ENCODE results near the gene KDM3A. TPM values are rescaled to one million over a fixed set of nuclear protein-coding genes. Genes with fewer than 3 reads are reported as not detected.

Gene KDM3A
- total and polyA plus RNA-seq, 2 of the 8 experiments (the other 6 are each of a cell fraction or from before 2014, with no cell fraction given), result 15.8 to 29.2 TPM

DNA sequence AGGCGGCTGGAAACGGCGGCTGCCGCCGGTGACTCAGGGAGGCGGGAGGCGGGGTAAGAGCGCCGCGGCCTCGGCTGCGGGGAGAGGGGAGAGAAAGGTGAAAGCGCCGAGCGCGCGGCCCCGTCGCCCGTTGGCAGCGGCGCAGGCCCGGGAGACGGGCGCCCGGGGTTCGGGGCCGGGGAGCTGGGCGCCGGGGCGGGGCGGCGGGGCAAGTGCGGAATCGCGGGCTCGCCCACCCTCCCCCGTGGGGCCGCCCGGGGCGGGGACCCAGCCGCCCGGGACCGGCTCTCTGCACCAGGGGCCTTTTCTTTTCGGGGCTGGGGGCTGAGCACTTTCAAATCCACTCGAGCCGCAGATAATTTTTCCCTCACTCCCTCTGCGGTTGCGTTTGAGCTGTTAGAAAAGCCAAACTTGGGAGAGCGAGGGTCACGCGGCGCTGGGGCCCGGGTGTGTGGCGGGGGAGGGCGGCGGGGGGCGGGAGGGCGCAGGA, 266 bp downstream of the KDM3A start:
- Histone ChIP-seq H3K4ac (replicated peaks; ENCODE audit: insufficient read length, low read depth, low read length) (no peak overlapping the region), H2BK120ac (replicated peaks; ENCODE audit: low read depth, low read length) (no peak overlapping the region), H3K14ac (ENCODE audit: insufficient read length) (no peak overlapping the region), H4K5ac (ENCODE audit: insufficient read length, low read depth, low read length) (no peak overlapping the region), H3K79me2 (ENCODE audit: control insufficient read depth in 1 of 2, insufficient read depth in 2 of 2, low read length in 2 of 2) (peaks cover 3 to 38% of the 10 kb centered on the region in 2 experiments; a peak in 3 of 4 replicates), H2BK15ac (ENCODE audit: low read length) (no peak overlapping the region), H3K4me2 (ENCODE audit: insufficient read depth in 1 of 2, low read depth in 2 of 2, low read length in 2 of 2) (peak overlapping the region in 1 of 2 experiments; percentile 100; a peak in 3 of 4 replicates), H3K18ac (ENCODE audit: extremely low read depth, low read length) (no peak overlapping the region), H2AK5ac (ENCODE audit: low read depth, low read length) (no peak overlapping the region), H3K27ac (ENCODE audit: low read depth, low read length) (no peak overlapping the region), H2BK5ac (ENCODE audit: low read depth, low read length) (no peak overlapping the region), H4K20me1 (replicated peaks in 1 of 2; ENCODE audit: control insufficient read depth in 1 of 2, insufficient read depth in 2 of 2, low read length in 2 of 2) (peaks cover 4 to 9% of the 10 kb centered on the region in 2 experiments), H2BK12ac (ENCODE audit: low read depth, low read length) (no peak overlapping the region), H3K4me1 (replicated peaks in 1 of 4; ENCODE audit: control insufficient read depth in 3 of 4, insufficient read depth in 4 of 4, low read length in 3 of 4) (peaks cover 0 to 5% (median 0%) of the 10 kb centered on the region in 4 experiments; a peak in 1 of 7 replicates), H2BK20ac (ENCODE audit: low read length) (no peak overlapping the region), H3K23ac (ENCODE audit: insufficient read length) (no peak overlapping the region), H3K36me3 (ENCODE audit: control insufficient read depth in 2 of 4, insufficient read depth in 4 of 4, low read length in 3 of 4) (peaks cover 0 to 15% (median 2%) of the 10 kb centered on the region in 4 experiments; a peak in 2 of 8 replicates), H3K79me1 (ENCODE audit: low read depth, low read length) (peaks cover 7% of the 10 kb centered on the region), H3K27me3 (replicated peaks in 1 of 4; ENCODE audit: control insufficient read depth in 3 of 4, extremely low read depth in 1 of 4, insufficient read depth in 3 of 4, low read length in 3 of 4) (no peaks in the 10 kb centered on the region; a peak in 2 of 7 replicates), H3K9me3 (ENCODE audit: insufficient read depth in 2 of 2, low read depth in 1 of 2, low read length in 1 of 2) (peaks cover 7 to 21% of the 10 kb centered on the region in 2 experiments), H2AFZ (ENCODE audit: low read length) (no peak overlapping the region), H4K8ac (ENCODE audit: extremely low read depth, insufficient read depth, low read length) (peak overlapping the region; percentile 51; the same call in 1 of the 2 replicates), H3K23me2 (ENCODE audit: low read depth, low read length) (peaks cover 7% of the 10 kb centered on the region; the same call in 1 of the 2 replicates), H3K4me3 (ENCODE audit: extremely low read depth in 1 of 4, insufficient read depth in 2 of 4, low read depth in 3 of 4, low read length in 4 of 4) (peak overlapping the region; percentile 25 to 90 (median 49); a peak in 6 of 8 replicates), H4K91ac (replicated peaks; ENCODE audit: insufficient read length, low read length) (no peak overlapping the region), H3K56ac (replicated peaks; ENCODE audit: insufficient read length, low read depth, low read length) (no peak overlapping the region), H3K9ac (replicated peaks in 1 of 4; ENCODE audit: extremely low read depth in 1 of 4, low read depth in 3 of 4, low read length in 3 of 4) (peak overlapping the region in 2 of 4 experiments; percentile 32 to 38; a peak in 2 of 7 replicates)
- 0% methylated on average over 4 of the region's 59 CpGs; no CpG with 5 or more reads in 1 of the 2 experiments for WGBS, 2 experiments (ENCODE audit: extremely low coverage in 1 of 2, insufficient coverage in 1 of 2, insufficient read length in 1 of 2, insufficient replicate concordance in 2 of 2, low coverage in 1 of 2, low lambda C conversion rate in 2 of 2, missing lambda C conversion rate in 1 of 2)
- POLR2A ChIA-PET (ENCODE audit: partially characterized antibody), result interaction anchor here (0.7 to 2.4 kb wide), 12 partner anchors 8 to 614 kb away, joined by 3 to 8 read pairs (median 3); partner anchors contain the start of genes MRPL35 and REEP1
- FAIRE-seq (no peak), DNase-seq (ENCODE audit: low read depth in 1 of 2, low spot score in 2 of 2) (no peak)
- CTCF ChIA-PET (ENCODE audit: partially characterized antibody), result interaction anchor here (1.1 to 1.4 kb wide), 2 partner anchors 26 to 220 kb away, joined by 3 to 6 read pairs; no protein-coding TSS in a partner anchor
- TF ChIP-seq PHF8 (conservative IDR thresholded peaks at IDR 0.05; ENCODE audit: low read depth, low read length) (peak; percentile 72), RFX5 (IDR thresholded peaks at IDR 0.05; ENCODE audit: borderline replicate concordance, low read depth, low read length) (no peak), BRCA1 (IDR thresholded peaks at IDR 0.05; ENCODE audit: low read depth, low read length) (no peak), BACH1 (IDR thresholded peaks at IDR 0.05; ENCODE audit: low read length) (no peak), SP2 (IDR thresholded peaks at IDR 0.05; ENCODE audit: low read length) (no peak), CTBP2 (IDR thresholded peaks at IDR 0.05; ENCODE audit: borderline replicate concordance, insufficient read depth, insufficient read length, low read length) (no peak), POLR2A (IDR thresholded peaks at IDR 0.05; ENCODE audit: control extremely low read depth in 1 of 2, low read depth in 2 of 2, low read length in 2 of 2) (peak in 1 of 2 experiments; percentile 84; a peak in 1 of 3 replicates), EP300 (IDR thresholded peaks at IDR 0.05; ENCODE audit: borderline replicate concordance in 1 of 2, low read depth in 2 of 2, low read length in 2 of 2) (no peak)
